ENCODE data around the gene TRIM43.
"Not testable (repeated sequence)": the region's sequence is repeated elsewhere in the genome, so short reads cannot be mapped to it uniquely, and the experiment has no call there.

The TRIM43 gene

DNA sequence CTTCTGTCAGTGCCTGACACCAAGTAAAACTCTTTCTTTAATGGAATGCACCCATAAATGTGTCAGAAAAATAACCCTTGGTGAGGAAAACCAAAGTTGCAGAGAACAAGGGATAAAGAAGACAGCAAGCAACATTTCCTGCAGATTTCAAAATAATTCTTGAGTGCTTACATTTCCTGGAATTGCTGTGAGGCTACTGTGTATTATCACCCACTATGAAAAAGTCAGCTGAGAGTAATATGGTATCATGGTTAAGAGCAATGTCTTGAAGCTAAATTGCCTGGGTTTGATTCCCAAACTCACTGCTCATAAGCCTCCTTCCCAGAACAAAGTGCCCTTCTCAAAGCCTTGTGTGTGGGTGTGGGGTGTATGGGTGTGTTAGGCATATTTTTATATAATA is 10.3 kb downstream of the TRIM43 start:
- not testable (repeated sequence) for H3K4me1 ChIP-seq (ENCODE audit: insufficient read depth, low read length); H2AFZ ChIP-seq (ENCODE audit: low read depth, low read length); H3K9me3 ChIP-seq (ENCODE audit: low read length); H3K27me3 ChIP-seq (ENCODE audit: insufficient read depth, low read length); H3K36me3 ChIP-seq (ENCODE audit: insufficient read depth, low read length); H3K4me3 ChIP-seq (ENCODE audit: low read length)

DNA sequence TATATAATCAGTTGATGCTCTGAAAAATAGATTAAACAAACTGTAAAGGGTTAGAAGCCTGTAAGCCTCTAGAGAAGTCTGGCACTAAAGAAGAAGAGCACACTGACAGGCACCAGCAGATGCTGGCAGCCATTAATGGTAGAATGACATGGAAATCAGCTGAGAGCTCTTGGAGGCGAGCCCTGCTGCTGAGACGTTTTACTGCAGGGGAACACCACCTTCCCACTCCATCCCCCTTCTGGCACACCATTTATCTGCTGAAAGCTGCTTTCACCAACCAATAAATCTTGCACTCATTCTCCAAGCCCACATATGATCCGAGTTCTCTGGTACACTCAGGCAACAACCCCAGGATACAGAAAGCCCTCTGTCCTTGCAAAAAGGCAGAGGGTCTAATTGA is 16.6 kb downstream of the TRIM43 start:
- not testable (repeated sequence) for H3K27me3 ChIP-seq (ENCODE audit: insufficient read depth, low read length); H2AFZ ChIP-seq (ENCODE audit: low read depth, low read length); H3K9me3 ChIP-seq (ENCODE audit: low read length); H3K4me3 ChIP-seq (ENCODE audit: low read length); H3K36me3 ChIP-seq (ENCODE audit: insufficient read depth, low read length); H3K4me1 ChIP-seq (ENCODE audit: insufficient read depth, low read length)

- H3K9me3 ChIP-seq (ENCODE audit: low read length); H3K36me3 ChIP-seq (ENCODE audit: insufficient read depth, low read length); H2AFZ ChIP-seq (ENCODE audit: low read depth, low read length); H3K4me1 ChIP-seq (ENCODE audit: insufficient read depth, low read length); H3K4me3 ChIP-seq (ENCODE audit: low read length); H3K27me3 ChIP-seq (ENCODE audit: insufficient read depth, low read length): not testable (repeated sequence)
Measured at GRCh38 chr2:95609764-95610163, 18.0 kb downstream of the TRIM43 start.

GRCh38 chr2:95613048-95613447 is 21.2 kb downstream of the TRIM43 start:
- H2AFZ ChIP-seq (ENCODE audit: low read depth, low read length); H3K4me1 ChIP-seq (ENCODE audit: insufficient read depth, low read length); H3K36me3 ChIP-seq (ENCODE audit: insufficient read depth, low read length); H3K27me3 ChIP-seq (ENCODE audit: insufficient read depth, low read length); H3K9me3 ChIP-seq (ENCODE audit: low read length); H3K4me3 ChIP-seq (ENCODE audit: low read length): not testable (repeated sequence)

- H3K9me3 ChIP-seq (ENCODE audit: low read length): not testable (repeated sequence)
Measured at GRCh38 chr2:95622728-95623127, 30.9 kb downstream of the TRIM43 start.

DNA sequence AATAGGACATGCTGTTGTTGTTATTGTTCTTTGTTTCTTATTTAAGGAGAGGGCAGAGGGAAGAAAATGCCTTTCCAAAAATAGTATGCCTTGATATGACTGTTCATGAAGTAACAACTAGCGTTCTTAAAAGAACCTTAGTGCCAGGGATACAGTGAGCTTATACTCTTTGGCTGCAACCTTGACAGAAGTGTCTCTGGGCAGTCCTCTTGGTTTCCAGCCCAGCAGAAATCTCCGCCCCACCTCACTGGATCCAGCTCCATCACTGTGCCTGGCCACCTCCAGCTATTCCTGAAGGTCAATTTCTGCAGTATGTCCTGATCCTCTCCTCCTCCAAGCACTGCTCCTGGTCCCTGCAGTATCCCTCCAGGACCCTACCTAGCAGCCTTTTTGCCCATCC is 39.2 kb downstream of the TRIM43 start:
- not testable (repeated sequence) for H3K27me3 ChIP-seq (ENCODE audit: insufficient read depth, low read length); H2AFZ ChIP-seq (ENCODE audit: low read depth, low read length); H3K9me3 ChIP-seq (ENCODE audit: low read length); H3K36me3 ChIP-seq (ENCODE audit: insufficient read depth, low read length); H3K4me1 ChIP-seq (ENCODE audit: insufficient read depth, low read length); H3K4me3 ChIP-seq (ENCODE audit: low read length)

More at GRCh38 chr2:95622728-95623127, 30.9 kb downstream of the TRIM43 start:
- H3K36me3 ChIP-seq (ENCODE audit: insufficient read depth, low read length); H3K4me3 ChIP-seq (ENCODE audit: low read length); H3K4me1 ChIP-seq (ENCODE audit: insufficient read depth, low read length); H2AFZ ChIP-seq (ENCODE audit: low read depth, low read length); H3K27me3 ChIP-seq (ENCODE audit: insufficient read depth, low read length): not testable (repeated sequence)

DNA sequence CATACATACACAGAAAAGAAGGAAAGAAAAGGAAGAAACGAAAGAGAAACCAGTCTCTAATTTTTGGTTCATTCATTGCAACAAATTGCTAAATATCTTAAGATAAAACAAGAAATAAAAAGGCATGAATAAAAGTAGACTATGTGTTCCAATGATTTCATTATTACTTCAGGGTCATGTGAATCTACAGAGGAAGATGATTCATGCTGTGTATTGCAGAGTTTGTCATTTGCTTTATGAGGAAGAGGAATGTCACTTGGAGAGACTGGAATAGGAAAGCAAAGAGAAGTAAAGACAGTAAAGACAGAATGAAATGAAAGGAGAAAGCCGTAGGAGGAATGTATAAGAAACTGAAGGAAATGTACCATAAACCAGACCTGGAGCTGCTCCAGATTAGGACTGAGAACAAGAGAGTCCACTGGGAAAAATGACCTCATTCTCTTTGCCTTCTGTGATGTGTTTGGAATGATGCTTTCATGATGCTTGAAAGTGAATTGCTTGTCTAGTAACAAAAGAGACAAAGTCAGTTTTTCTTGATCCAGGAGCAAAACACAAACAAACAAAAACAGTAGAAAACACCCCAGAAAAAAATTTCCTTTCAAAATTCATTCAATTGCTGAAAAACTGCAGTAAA is 41.9 kb downstream of the TRIM43 start:
- not testable (repeated sequence) for H3K36me3 ChIP-seq (ENCODE audit: insufficient read depth, low read length); H2AFZ ChIP-seq (ENCODE audit: low read depth, low read length); H3K4me3 ChIP-seq (ENCODE audit: low read length); H3K4me1 ChIP-seq (ENCODE audit: insufficient read depth, low read length); H3K27me3 ChIP-seq (ENCODE audit: insufficient read depth, low read length); H3K9me3 ChIP-seq (ENCODE audit: low read length)

DNA sequence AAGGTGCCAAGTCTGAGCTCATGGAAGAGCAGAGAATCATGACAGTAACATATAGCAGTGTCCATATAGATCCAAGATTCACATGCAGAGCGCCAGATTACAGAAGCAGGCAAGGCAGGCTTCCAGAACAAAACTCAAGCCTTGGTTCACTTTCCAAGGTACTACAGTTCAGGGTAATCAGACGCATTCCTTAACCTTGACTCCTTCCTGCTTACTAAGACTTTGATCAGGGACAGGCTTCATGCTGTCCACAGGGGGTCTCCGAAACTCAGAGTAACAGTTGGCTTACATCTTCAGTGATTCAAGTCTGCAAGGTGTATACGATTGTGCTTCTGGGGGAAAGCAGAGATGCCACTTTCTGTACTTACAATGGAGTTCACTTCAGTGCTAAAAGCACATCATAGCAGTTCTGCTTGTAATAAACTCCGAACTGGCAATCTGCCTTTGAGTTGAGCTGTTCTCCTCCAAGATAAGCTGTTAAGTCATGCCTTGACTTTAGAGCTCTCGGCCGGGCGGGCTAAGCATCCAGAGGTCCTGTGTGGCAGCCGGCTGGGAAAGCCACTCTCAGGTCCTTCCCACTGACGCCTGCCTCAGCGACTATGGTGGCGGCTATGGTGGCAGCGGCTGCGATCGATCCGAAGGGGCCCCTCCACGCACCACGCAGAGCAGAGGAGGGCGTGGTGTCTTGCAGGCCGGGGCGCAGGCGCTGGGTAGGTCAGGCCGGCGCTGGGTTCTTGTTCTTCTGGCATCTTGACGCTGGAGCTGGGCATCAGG is 48.9 kb downstream of the TRIM43 start:
- not testable (repeated sequence) for H3K9me3 ChIP-seq (ENCODE audit: low read length); H3K36me3 ChIP-seq (ENCODE audit: insufficient read depth, low read length); H2AFZ ChIP-seq (ENCODE audit: low read depth, low read length); H3K4me3 ChIP-seq (ENCODE audit: low read length); H3K4me1 ChIP-seq (ENCODE audit: insufficient read depth, low read length); H3K27me3 ChIP-seq (ENCODE audit: insufficient read depth, low read length)

GRCh38 chr2:95641289-95641575 is 49.4 kb downstream of the TRIM43 start:
- H2AFZ ChIP-seq (ENCODE audit: low read depth, low read length); H3K4me3 ChIP-seq (ENCODE audit: low read length); H3K36me3 ChIP-seq (ENCODE audit: insufficient read depth, low read length); H3K27me3 ChIP-seq (ENCODE audit: insufficient read depth, low read length); H3K9me3 ChIP-seq (ENCODE audit: low read length); H3K4me1 ChIP-seq (ENCODE audit: insufficient read depth, low read length): not testable (repeated sequence)

DNA sequence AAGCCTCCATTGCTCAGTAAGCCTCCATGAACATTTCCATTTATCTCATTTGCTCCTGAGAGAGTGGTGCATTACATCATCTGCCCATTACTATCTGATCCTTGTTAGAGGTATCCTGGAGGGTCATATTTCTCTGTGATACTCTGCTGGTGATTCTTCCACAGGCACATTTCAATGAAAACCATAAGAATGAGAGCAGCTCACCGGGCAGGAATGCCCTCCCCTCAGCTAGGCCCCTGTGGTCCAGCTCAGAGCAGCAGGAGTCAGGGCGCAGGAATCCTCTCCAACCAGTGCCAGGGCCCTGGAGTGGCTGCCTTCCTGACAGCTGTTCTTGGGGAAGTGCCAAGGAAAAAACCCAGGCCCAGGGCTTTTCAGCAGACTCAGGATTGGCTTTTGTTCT is 50.0 kb downstream of the TRIM43 start:
- not testable (repeated sequence) for H3K27me3 ChIP-seq (ENCODE audit: insufficient read depth, low read length); H3K4me1 ChIP-seq (ENCODE audit: insufficient read depth, low read length); H3K9me3 ChIP-seq (ENCODE audit: low read length); H3K4me3 ChIP-seq (ENCODE audit: low read length); H3K36me3 ChIP-seq (ENCODE audit: insufficient read depth, low read length); H2AFZ ChIP-seq (ENCODE audit: low read depth, low read length)

GRCh38 chr2:95642360-95642759 is 50.6 kb downstream of the TRIM43 start:
- H3K4me1 ChIP-seq (ENCODE audit: insufficient read depth, low read length); H3K4me3 ChIP-seq (ENCODE audit: low read length); H3K27me3 ChIP-seq (ENCODE audit: insufficient read depth, low read length); H3K9me3 ChIP-seq (ENCODE audit: low read length); H3K36me3 ChIP-seq (ENCODE audit: insufficient read depth, low read length); H2AFZ ChIP-seq (ENCODE audit: low read depth, low read length): not testable (repeated sequence)

GRCh38 chr2:95642951-95643350 is 51.1 kb downstream of the TRIM43 start:
- not testable (repeated sequence) for H3K9me3 ChIP-seq (ENCODE audit: low read length); H2AFZ ChIP-seq (ENCODE audit: low read depth, low read length); H3K27me3 ChIP-seq (ENCODE audit: insufficient read depth, low read length); H3K36me3 ChIP-seq (ENCODE audit: insufficient read depth, low read length); H3K4me1 ChIP-seq (ENCODE audit: insufficient read depth, low read length); H3K4me3 ChIP-seq (ENCODE audit: low read length)

GRCh38 chr2:95645312-95645711 is 53.5 kb downstream of the TRIM43 start:
- not testable (repeated sequence) for H3K36me3 ChIP-seq (ENCODE audit: insufficient read depth, low read length); H3K4me3 ChIP-seq (ENCODE audit: low read length); H2AFZ ChIP-seq (ENCODE audit: low read depth, low read length); H3K4me1 ChIP-seq (ENCODE audit: insufficient read depth, low read length); H3K27me3 ChIP-seq (ENCODE audit: insufficient read depth, low read length); H3K9me3 ChIP-seq (ENCODE audit: low read length)

- H2AFZ ChIP-seq (ENCODE audit: low read depth, low read length); H3K4me1 ChIP-seq (ENCODE audit: insufficient read depth, low read length); H3K4me3 ChIP-seq (ENCODE audit: low read length); H3K9me3 ChIP-seq (ENCODE audit: low read length); H3K36me3 ChIP-seq (ENCODE audit: insufficient read depth, low read length); H3K27me3 ChIP-seq (ENCODE audit: insufficient read depth, low read length): not testable (repeated sequence)
Measured at GRCh38 chr2:95646274-95646994, 54.6 kb downstream of the TRIM43 start.
